Loucy (cell line): ENCODE measurements around the gene RNF17.

Experiments used
- H2AFZ ChIP-seq: fragments of 200-600 bp; sonication (generic); 2 replicates; pipeline ENCODE4 v1.6.0; 2016; ENCODE audit warnings: antibody characterized with exemption, mild to moderate bottlenecking, low read length, moderate library complexity
- H3F3A ChIP-seq: fragments of 200-600 bp; 2 replicates; pipeline ENCODE4 v1.6.0; 2016; ENCODE audit warnings: antibody characterized with exemption, low read depth, mild to moderate bottlenecking
- H3K27me3 ChIP-seq: fragments of 200-600 bp; sonication (generic); 2 replicates; pipeline ENCODE4 v1.6.1; 2014; ENCODE audit warnings: low read length, mild to moderate bottlenecking; ENCODE audit not compliant: insufficient read depth, poor library complexity, severe bottlenecking
- H3K36me3 ChIP-seq: fragments of 200-600 bp; sonication (generic); 2 replicates; pipeline ENCODE4 v1.6.1; 2016; ENCODE audit warnings: low read length; ENCODE audit not compliant: insufficient read depth
- H3K4me1 ChIP-seq: fragments of 200-600 bp; sonication (generic); 2 replicates; pipeline ENCODE4 v1.5.1; 2014; ENCODE audit warnings: low read length, mild to moderate bottlenecking; ENCODE audit not compliant: insufficient read depth, poor library complexity, severe bottlenecking
- H3K4me2 ChIP-seq: fragments of 200-600 bp; sonication (generic); 2 replicates; pipeline ENCODE4 v1.6.0; 2014; ENCODE audit warnings: antibody characterized with exemption, low read length, low read depth, mild to moderate bottlenecking; ENCODE audit not compliant: poor library complexity, severe bottlenecking
- H3K4me3 ChIP-seq: fragments of 200-600 bp; sonication (generic); 2 replicates; pipeline ENCODE4 v1.5.1; 2014; ENCODE audit warnings: low read length, mild to moderate bottlenecking, mixed read lengths; ENCODE audit not compliant: poor library complexity, severe bottlenecking
- H3K79me2 ChIP-seq: fragments of 200-600 bp; sonication (generic); 2 replicates; pipeline ENCODE4 v1.6.1; 2014; ENCODE audit warnings: low read length; ENCODE audit not compliant: insufficient read depth
- H3K9ac ChIP-seq: fragments of 200-600 bp; sonication (generic); 2 replicates; pipeline ENCODE4 v1.6.0; 2014; ENCODE audit warnings: mild to moderate bottlenecking, low read depth, low read length, moderate library complexity; ENCODE audit not compliant: poor library complexity, severe bottlenecking
- H3K9me2 ChIP-seq: fragments of 200-600 bp; sonication (generic); replicated peaks from 2 replicates; pipeline ENCODE4 v1.6.1; 2016; ENCODE audit warnings: low read depth, low read length, mixed read lengths
- H3K9me3 ChIP-seq: fragments of 200-600 bp; sonication (generic); 2 replicates; pipeline ENCODE4 v1.6.1; 2014; ENCODE audit warnings: mild to moderate bottlenecking, antibody characterized with exemption, low read length, low read depth; ENCODE audit not compliant: insufficient read depth
- H4K20me1 ChIP-seq: fragments of 200-600 bp; sonication (generic); 2 replicates; pipeline ENCODE4 v1.6.0; 2014; ENCODE audit warnings: antibody characterized with exemption, low read length, mild to moderate bottlenecking; ENCODE audit not compliant: insufficient read depth, poor library complexity, severe bottlenecking
- CTCF ChIP-seq: fragments of 200-600 bp; sonication (generic); conservative IDR thresholded peaks from 2 replicates; pipeline ENCODE4 v1.5.1; 2014; ENCODE audit warnings: mild to moderate bottlenecking, antibody characterized with exemption, low read length
- EZH2phosphoT487 ChIP-seq: fragments of 200-600 bp; IDR thresholded peaks from 2 replicates; pipeline ENCODE4 v1.6.1; 2018; ENCODE audit warnings: antibody characterized with exemption, mild to moderate bottlenecking, moderate library complexity, borderline replicate concordance

Gene RNF17

GRCh38 chr13:24748061-24748400 lies 15.9 kb upstream of the RNF17 start:
- Histone ChIP-seq H3K4me3 (no peak overlapping the region), H3K36me3 (no peaks in the 10 kb centered on the region), H3K9me2 (no peaks in the 10 kb centered on the region), H4K20me1 (no peaks in the 10 kb centered on the region), H2AFZ (no peak overlapping the region), H3K9ac (no peak overlapping the region), H3K4me1 (peaks cover 13% of the 10 kb centered on the region), H3K9me3 (no peaks in the 10 kb centered on the region), H3K79me2 (no peaks in the 10 kb centered on the region), H3F3A (no peaks in the 10 kb centered on the region), H3K27me3 (no peaks in the 10 kb centered on the region), H3K4me2 (no peak overlapping the region)
- no peak for TF ChIP-seq EZH2phosphoT487
- TF ChIP-seq CTCF = no peak

GRCh38 chr13:24759197-24759596 lies 4.8 kb upstream of the RNF17 start:
- Histone ChIP-seq H3K27me3 (no peaks in the 10 kb centered on the region), H3K4me3 (no peak overlapping the region), H3K9me2 (no peaks in the 10 kb centered on the region), H3K9ac (no peak overlapping the region), H3K4me1 (no peaks in the 10 kb centered on the region), H3K36me3 (no peaks in the 10 kb centered on the region), H3F3A (no peaks in the 10 kb centered on the region), H4K20me1 (no peaks in the 10 kb centered on the region), H3K4me2 (no peak overlapping the region), H2AFZ (no peak overlapping the region), H3K9me3 (no peaks in the 10 kb centered on the region), H3K79me2 (no peaks in the 10 kb centered on the region)
- TF ChIP-seq CTCF = no peak
- TF ChIP-seq EZH2phosphoT487 = no peak

GRCh38 chr13:24764276-24764630 lies 284 bp downstream of the RNF17 start:
- Histone ChIP-seq H4K20me1 (no peaks in the 10 kb centered on the region), H3K79me2 (no peaks in the 10 kb centered on the region), H3K4me3 (no peak overlapping the region), H3K4me2 (no peak overlapping the region), H3K36me3 (no peaks in the 10 kb centered on the region), H3K27me3 (no peaks in the 10 kb centered on the region), H3F3A (no peaks in the 10 kb centered on the region), H3K9me3 (no peaks in the 10 kb centered on the region), H3K9me2 (no peaks in the 10 kb centered on the region), H2AFZ (no peak overlapping the region), H3K4me1 (no peaks in the 10 kb centered on the region), H3K9ac (no peak overlapping the region)
- TF ChIP-seq EZH2phosphoT487 = no peak

GRCh38 chr13:24777171-24777570 lies 13.2 kb downstream of the RNF17 start:
- no peaks in the 10 kb centered on the region for H3K79me2 ChIP-seq
- H2AFZ ChIP-seq = no peak overlapping the region
- H3K36me3 ChIP-seq = no peaks in the 10 kb centered on the region
- H3K4me3 ChIP-seq = no peak overlapping the region
- no peaks in the 10 kb centered on the region for H3K4me1 ChIP-seq
- no peak overlapping the region for H3K4me2 ChIP-seq
- no peak for TF ChIP-seq CTCF
- no peak for TF ChIP-seq EZH2phosphoT487
- H3K27me3 ChIP-seq = no peaks in the 10 kb centered on the region
- no peaks in the 10 kb centered on the region for H3K9me2 ChIP-seq
- H4K20me1 ChIP-seq = no peaks in the 10 kb centered on the region
- no peaks in the 10 kb centered on the region for H3K9me3 ChIP-seq
- H3K9ac ChIP-seq = no peak overlapping the region
- H3F3A ChIP-seq = no peaks in the 10 kb centered on the region
